ENCODE measurements around the gene GBE1. TPM values are rescaled to one million over a fixed set of nuclear protein-coding genes. Genes with fewer than 3 reads are reported as not detected.

GBE1 gene
- total RNA-seq, 1 donor, result 184 TPM

DNA sequence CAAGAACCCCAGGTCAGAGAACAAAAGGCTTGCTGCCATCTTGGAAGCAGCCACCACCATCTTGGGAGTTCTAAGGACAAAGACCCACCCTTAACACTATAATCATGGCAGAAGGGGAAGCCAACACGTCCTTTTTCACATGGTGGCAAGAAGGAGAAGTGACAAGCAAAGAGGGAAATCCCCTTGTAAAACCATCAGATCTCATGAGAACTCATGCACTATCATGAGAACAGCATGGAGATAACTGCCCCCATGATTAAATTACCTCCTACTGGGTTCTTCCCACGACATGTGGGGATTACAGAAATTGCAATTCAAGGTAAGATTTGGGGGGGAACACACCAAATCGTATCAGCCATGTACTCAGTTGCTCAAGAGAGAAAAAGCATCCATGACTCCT lies 21.1 kb upstream of the GBE1 start:
- no peaks in the 10 kb centered on the region for H3K4me1 ChIP-seq (ENCODE audit: insufficient read depth, low read length)
- TF ChIP-seq, protein P1, sequence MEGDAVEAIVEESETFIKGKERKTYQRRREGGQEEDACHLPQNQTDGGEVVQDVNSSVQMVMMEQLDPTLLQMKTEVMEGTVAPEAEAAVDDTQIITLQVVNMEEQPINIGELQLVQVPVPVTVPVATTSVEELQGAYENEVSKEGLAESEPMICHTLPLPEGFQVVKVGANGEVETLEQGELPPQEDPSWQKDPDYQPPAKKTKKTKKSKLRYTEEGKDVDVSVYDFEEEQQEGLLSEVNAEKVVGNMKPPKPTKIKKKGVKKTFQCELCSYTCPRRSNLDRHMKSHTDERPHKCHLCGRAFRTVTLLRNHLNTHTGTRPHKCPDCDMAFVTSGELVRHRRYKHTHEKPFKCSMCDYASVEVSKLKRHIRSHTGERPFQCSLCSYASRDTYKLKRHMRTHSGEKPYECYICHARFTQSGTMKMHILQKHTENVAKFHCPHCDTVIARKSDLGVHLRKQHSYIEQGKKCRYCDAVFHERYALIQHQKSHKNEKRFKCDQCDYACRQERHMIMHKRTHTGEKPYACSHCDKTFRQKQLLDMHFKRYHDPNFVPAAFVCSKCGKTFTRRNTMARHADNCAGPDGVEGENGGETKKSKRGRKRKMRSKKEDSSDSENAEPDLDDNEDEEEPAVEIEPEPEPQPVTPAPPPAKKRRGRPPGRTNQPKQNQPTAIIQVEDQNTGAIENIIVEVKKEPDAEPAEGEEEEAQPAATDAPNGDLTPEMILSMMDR (IDR thresholded peaks at IDR 0.05; ENCODE audit: extremely low read depth, low read depth, low read length), result no peak
- no peaks in the 10 kb centered on the region for H3K9me3 ChIP-seq (ENCODE audit: low read depth, low read length)
- H3K4me2 ChIP-seq (ENCODE audit: insufficient read depth, low read length), result no peak overlapping the region
- no peaks in the 10 kb centered on the region for H3K36me3 ChIP-seq (ENCODE audit: insufficient read depth, low read length)
- H3K79me2 ChIP-seq (ENCODE audit: insufficient read depth, low read length), result no peaks in the 10 kb centered on the region
- H3K27me3 ChIP-seq (ENCODE audit: insufficient read depth, low read length), result no peaks in the 10 kb centered on the region
- H3K4me3 ChIP-seq (ENCODE audit: insufficient read depth, low read length), result no peak overlapping the region
- no peaks in the 10 kb centered on the region for H4K20me1 ChIP-seq (ENCODE audit: insufficient read depth, low read length)
- no peak for DNase-seq (ENCODE audit: insufficient read length, low spot score, missing footprints)
- no peak overlapping the region for H3K27ac ChIP-seq (ENCODE audit: low read depth, low read length)
- no peak overlapping the region for H2AFZ ChIP-seq (ENCODE audit: low read length)

DNA sequence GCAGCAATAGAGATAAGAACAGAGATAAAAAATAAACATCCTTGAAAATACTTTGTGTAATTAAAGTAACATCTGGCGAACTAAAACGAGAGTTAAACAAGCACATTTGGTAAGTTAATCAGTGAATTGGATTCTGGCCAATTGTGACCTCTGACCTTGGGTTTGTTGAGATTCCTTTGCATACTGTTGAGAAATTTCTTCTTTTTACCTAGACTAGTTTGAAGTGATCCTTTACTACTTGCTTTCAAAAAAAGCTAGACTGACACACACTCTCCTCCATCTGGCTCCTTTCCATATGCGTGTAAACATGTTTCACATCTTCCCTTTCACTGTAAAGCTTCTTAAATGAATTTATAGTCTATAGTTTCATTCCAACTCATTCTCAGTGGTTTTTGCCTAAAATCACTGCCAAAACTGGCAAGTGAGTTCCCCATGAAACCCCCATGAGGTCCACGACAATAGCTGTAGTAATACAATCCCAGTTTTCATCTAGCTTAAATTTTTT lies 17.3 kb upstream of the GBE1 start:
- TF ChIP-seq, protein P1 (IDR thresholded peaks at IDR 0.05; ENCODE audit: extremely low read depth, low read depth, low read length), result no peak
- Histone ChIP-seq H3K27ac (ENCODE audit: low read depth, low read length) (no peak overlapping the region), H3K36me3 (ENCODE audit: insufficient read depth, low read length) (no peaks in the 10 kb centered on the region), H3K4me2 (ENCODE audit: insufficient read depth, low read length) (no peak overlapping the region), H3K27me3 (ENCODE audit: insufficient read depth, low read length) (no peaks in the 10 kb centered on the region), H3K4me3 (ENCODE audit: insufficient read depth, low read length) (no peak overlapping the region), H3K9me3 (ENCODE audit: low read depth, low read length) (no peaks in the 10 kb centered on the region), H2AFZ (ENCODE audit: low read length) (no peak overlapping the region), H3K4me1 (ENCODE audit: insufficient read depth, low read length) (no peaks in the 10 kb centered on the region), H4K20me1 (ENCODE audit: insufficient read depth, low read length) (no peaks in the 10 kb centered on the region), H3K79me2 (ENCODE audit: insufficient read depth, low read length) (no peaks in the 10 kb centered on the region)
- DNase-seq (ENCODE audit: insufficient read length, low spot score, missing footprints), result no peak

DNA sequence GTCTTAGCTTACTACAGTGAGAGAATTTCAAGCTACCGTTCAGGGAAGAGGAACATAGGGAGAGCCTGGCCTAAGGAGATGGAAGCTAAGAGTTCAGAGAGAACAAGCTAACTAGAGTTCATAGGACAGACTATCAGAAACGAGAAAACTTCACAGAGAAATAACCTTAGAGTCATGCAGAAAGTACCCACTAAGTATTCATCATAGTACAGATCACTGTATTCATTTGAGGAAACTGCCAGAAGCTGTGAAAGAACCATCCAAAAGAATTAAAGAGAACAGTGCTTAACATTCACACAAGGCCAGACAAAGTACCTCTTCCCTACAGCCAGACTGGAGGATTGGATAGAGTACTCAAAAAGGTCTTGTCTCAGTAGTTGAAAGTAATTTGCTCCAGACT lies 15.2 kb upstream of the GBE1 start:
- no peaks in the 10 kb centered on the region for H4K20me1 ChIP-seq (ENCODE audit: insufficient read depth, low read length)
- H3K36me3 ChIP-seq (ENCODE audit: insufficient read depth, low read length), result no peaks in the 10 kb centered on the region
- no peaks in the 10 kb centered on the region for H3K9me3 ChIP-seq (ENCODE audit: low read depth, low read length)
- H3K4me1 ChIP-seq (ENCODE audit: insufficient read depth, low read length), result no peaks in the 10 kb centered on the region
- H3K4me3 ChIP-seq (ENCODE audit: insufficient read depth, low read length), result no peak overlapping the region
- no peak overlapping the region for H3K27ac ChIP-seq (ENCODE audit: low read depth, low read length)
- H3K4me2 ChIP-seq (ENCODE audit: insufficient read depth, low read length), result no peak overlapping the region
- no peaks in the 10 kb centered on the region for H3K79me2 ChIP-seq (ENCODE audit: insufficient read depth, low read length)
- no peaks in the 10 kb centered on the region for H3K27me3 ChIP-seq (ENCODE audit: insufficient read depth, low read length)
- TF ChIP-seq, protein P1 (IDR thresholded peaks at IDR 0.05; ENCODE audit: extremely low read depth, low read depth, low read length), result no peak
- no peak overlapping the region for H2AFZ ChIP-seq (ENCODE audit: low read length)
- no peak for DNase-seq (ENCODE audit: insufficient read length, low spot score, missing footprints)

DNA sequence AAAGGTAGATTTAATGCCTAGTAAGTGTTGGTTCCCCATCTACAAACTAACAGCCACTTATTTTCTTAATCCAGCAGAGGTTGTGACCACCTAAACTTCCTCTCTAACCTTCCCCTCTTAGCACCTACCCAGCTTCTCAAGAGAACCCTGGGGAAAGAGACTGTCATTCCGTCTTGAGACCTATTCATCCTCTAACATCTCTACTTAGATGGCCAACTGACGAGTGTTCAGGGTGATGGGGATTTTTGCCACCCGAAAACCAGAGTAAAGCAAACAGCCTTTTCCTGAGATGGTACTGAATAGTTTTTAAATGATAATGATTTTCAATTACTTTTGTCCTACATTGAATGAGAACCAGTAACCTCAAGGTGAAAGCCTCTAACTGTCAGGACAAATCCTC lies 9.3 kb upstream of the GBE1 start:
- Histone ChIP-seq H3K4me1 (ENCODE audit: insufficient read depth, low read length) (no peaks in the 10 kb centered on the region), H3K27ac (ENCODE audit: low read depth, low read length) (no peak overlapping the region), H3K79me2 (ENCODE audit: insufficient read depth, low read length) (no peaks in the 10 kb centered on the region), H3K4me3 (ENCODE audit: insufficient read depth, low read length) (no peak overlapping the region), H2AFZ (ENCODE audit: low read length) (no peak overlapping the region), H3K27me3 (ENCODE audit: insufficient read depth, low read length) (no peaks in the 10 kb centered on the region), H3K9me3 (ENCODE audit: low read depth, low read length) (no peaks in the 10 kb centered on the region), H4K20me1 (ENCODE audit: insufficient read depth, low read length) (no peaks in the 10 kb centered on the region), H3K36me3 (ENCODE audit: insufficient read depth, low read length) (no peaks in the 10 kb centered on the region), H3K4me2 (ENCODE audit: insufficient read depth, low read length) (no peak overlapping the region)
- DNase-seq (ENCODE audit: insufficient read length, low spot score, missing footprints), result no peak
- TF ChIP-seq, protein P1 (IDR thresholded peaks at IDR 0.05; ENCODE audit: extremely low read depth, low read depth, low read length), result no peak
